GM20000 (cell line): ENCODE data around the gene SLIT3.

ENCODE experiments used
- DNase-seq: peaks from one replicate; pipeline ENCODE4 v3.0.0; 2012; ENCODE audit warnings: low spot score
- CTCF ChIP-seq: IDR thresholded peaks from 2 replicates; pipeline ENCODE4 v1.5.1; 2012; ENCODE audit warnings: mild to moderate bottlenecking, control low read depth; ENCODE audit errors: extremely low read depth, missing control alignments

SLIT3 gene

GRCh38 chr5:169125571-169125970 is 175.4 kb downstream of the SLIT3 start:
- no peak for DNase-seq
- no peak for TF ChIP-seq CTCF

- TF ChIP-seq CTCF: no peak
- DNase-seq: no peak
Measured at GRCh38 chr5:169122951-169123350, 178.0 kb downstream of the SLIT3 start.

- no peak for TF ChIP-seq CTCF
Measured at GRCh38 chr5:169121630-169122420, 179.1 kb downstream of the SLIT3 start.

GRCh38 chr5:169119288-169120048 is 181.5 kb downstream of the SLIT3 start:
- TF ChIP-seq CTCF: no peak
- DNase-seq: no peak

More at GRCh38 chr5:169121630-169122420, 179.1 kb downstream of the SLIT3 start:
- DNase-seq: no peak

- no peak for DNase-seq
Measured at GRCh38 chr5:169116961-169117461, 183.9 kb downstream of the SLIT3 start.

GRCh38 chr5:169115461-169116124 is 185.3 kb downstream of the SLIT3 start:
- TF ChIP-seq CTCF: no peak
- DNase-seq: no peak

More at GRCh38 chr5:169116961-169117461, 183.9 kb downstream of the SLIT3 start:
- TF ChIP-seq CTCF: no peak
